Muscle layer of duodenum (tissue), 2 donors: ENCODE measurements around the gene RRM2.

Experiments used
- H3K27ac ChIP-seq: one replicate; pipeline ENCODE4 v1.7.0; 2013; ENCODE audit warnings: mild to moderate bottlenecking, low read length
- H3K27me3 ChIP-seq: one replicate; pipeline ENCODE4 v1.7.0; 2013; ENCODE audit warnings: low read depth, mild to moderate bottlenecking, control low read depth, low read length
- H3K36me3 ChIP-seq, 2 donors: one replicate each; pipeline ENCODE4 v1.7.0; 2013; ENCODE audit warnings: low read length in 2 of 2, control low read depth in 1 of 2, mild to moderate bottlenecking in 1 of 2; ENCODE audit not compliant: insufficient read depth in 2 of 2, control insufficient read depth in 1 of 2
- H3K4me1 ChIP-seq, 2 donors: one replicate each; pipeline ENCODE4 v1.7.0; 2013; ENCODE audit warnings: low read length in 2 of 2, mild to moderate bottlenecking in 2 of 2, control low read depth in 1 of 2, moderate library complexity in 1 of 2; ENCODE audit not compliant: insufficient read depth in 2 of 2, control insufficient read depth in 1 of 2
- H3K4me3 ChIP-seq, 2 donors: one replicate each; pipeline ENCODE4 v1.7.0; 2013; ENCODE audit warnings: low read length in 2 of 2, low read depth in 1 of 2, mild to moderate bottlenecking in 1 of 2
- H3K9me3 ChIP-seq, 2 donors: one replicate each; pipeline ENCODE4 v1.7.0; 2013; ENCODE audit warnings: low read length in 2 of 2, control low read depth in 1 of 2, mild to moderate bottlenecking in 1 of 2; ENCODE audit not compliant: control insufficient read depth in 1 of 2
- donor health status: healthy.

RRM2 gene

GRCh38 chr2:10120158-10120876 lies 2.2 kb upstream of the RRM2 start:
- H3K4me1 ChIP-seq = peaks cover 0 to 33% of the 10 kb centered on the region in 2 donors
- no peaks in the 10 kb centered on the region for H3K36me3 ChIP-seq
- H3K27ac ChIP-seq = peak overlapping the region; percentile 39
- H3K4me3 ChIP-seq = peak overlapping the region; percentile 72 to 78
- H3K27me3 ChIP-seq = peaks cover 9% of the 10 kb centered on the region
- no peaks in the 10 kb centered on the region for H3K9me3 ChIP-seq

GRCh38 chr2:10120877-10121574 lies 1.5 kb upstream of the RRM2 start:
- peak overlapping the region; percentile 72 to 78 for H3K4me3 ChIP-seq
- H3K4me1 ChIP-seq = peaks cover 0 to 33% of the 10 kb centered on the region in 2 donors
- peaks cover 9% of the 10 kb centered on the region for H3K27me3 ChIP-seq
- peak overlapping the region; percentile 13 for H3K27ac ChIP-seq
- no peaks in the 10 kb centered on the region for H3K36me3 ChIP-seq
- no peaks in the 10 kb centered on the region for H3K9me3 ChIP-seq

GRCh38 chr2:10123281-10123680 lies 742 bp downstream of the RRM2 start:
- Histone ChIP-seq H3K27ac (no peak overlapping the region), H3K36me3 (no peaks in the 10 kb centered on the region), H3K9me3 (no peaks in the 10 kb centered on the region), H3K4me3 (peak overlapping the region; percentile 53 to 68), H3K27me3 (peaks cover 9% of the 10 kb centered on the region), H3K4me1 (peaks cover 0 to 33% of the 10 kb centered on the region in 2 donors)

- Histone ChIP-seq H3K27me3 (peaks cover 9% of the 10 kb centered on the region), H3K36me3 (no peaks in the 10 kb centered on the region), H3K4me1 (peaks cover 0 to 33% of the 10 kb centered on the region in 2 donors), H3K27ac (no peak overlapping the region), H3K9me3 (no peaks in the 10 kb centered on the region), H3K4me3 (no peak overlapping the region)
Measured at GRCh38 chr2:10124538-10125045, 2.1 kb downstream of the RRM2 start.

DNA sequence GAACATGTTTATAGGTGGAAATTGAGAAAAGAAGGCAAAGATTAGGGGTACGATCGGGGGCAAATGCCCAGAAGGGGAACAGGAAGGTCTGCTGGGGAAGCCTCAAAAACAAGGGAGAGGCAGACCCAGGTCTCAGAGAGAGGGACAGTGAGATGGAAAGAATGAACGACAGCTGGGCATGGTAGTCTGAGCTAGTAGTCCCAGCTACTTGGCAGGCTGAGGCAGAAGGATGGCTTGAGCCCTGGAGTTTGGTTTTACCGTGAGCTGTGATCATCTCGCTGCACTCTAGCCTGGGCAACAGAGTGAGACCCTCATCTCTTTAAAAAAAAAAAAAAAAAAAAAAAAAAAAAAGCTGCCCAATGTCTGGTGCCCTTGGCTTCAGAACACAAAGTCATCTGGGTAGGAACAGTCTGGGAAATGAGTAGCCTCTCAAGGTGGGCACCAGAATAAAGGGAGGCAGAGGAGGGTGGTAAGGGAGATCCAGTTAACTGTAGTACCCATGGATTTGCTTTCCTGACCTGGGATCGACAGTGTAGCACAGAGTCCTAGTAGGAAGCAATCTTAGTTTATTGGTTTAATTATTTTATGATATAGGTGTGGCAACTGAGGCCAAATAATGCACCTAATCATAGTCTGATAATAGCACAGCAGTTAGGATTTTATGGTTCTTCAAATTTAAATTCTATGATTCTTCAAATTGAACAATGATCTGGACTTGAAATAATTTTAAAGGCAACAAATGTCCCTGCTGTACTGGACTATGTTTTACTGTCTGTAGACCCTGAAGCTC lies 3.5 kb downstream of the RRM2 start:
- Histone ChIP-seq H3K4me1 (peaks cover 0 to 29% of the 10 kb centered on the region in 2 donors), H3K4me3 (no peak overlapping the region), H3K27ac (peak overlapping the region; percentile 39), H3K9me3 (no peaks in the 10 kb centered on the region), H3K27me3 (peaks cover 9% of the 10 kb centered on the region), H3K36me3 (no peaks in the 10 kb centered on the region)

DNA sequence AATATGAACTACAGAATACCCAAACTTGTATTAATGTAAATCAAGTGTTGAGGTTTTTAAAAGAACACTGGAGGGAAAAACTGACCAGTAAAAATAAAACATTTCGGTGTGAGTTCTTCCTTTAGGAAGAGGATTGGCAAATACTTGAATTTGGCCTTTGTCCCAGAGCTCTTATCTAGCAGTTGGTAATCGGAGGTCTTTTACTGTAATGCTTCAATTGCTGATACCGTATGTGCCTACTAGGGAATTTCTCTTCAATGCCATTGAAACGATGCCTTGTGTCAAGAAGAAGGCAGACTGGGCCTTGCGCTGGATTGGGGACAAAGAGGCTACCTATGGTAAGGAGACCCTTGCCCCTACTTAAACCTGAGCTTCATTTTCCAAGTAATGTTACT lies 4.1 kb downstream of the RRM2 start:
- Histone ChIP-seq H3K9me3 (no peaks in the 10 kb centered on the region), H3K4me1 (peaks cover 0 to 24% of the 10 kb centered on the region in 2 donors), H3K4me3 (no peak overlapping the region), H3K27ac (no peak overlapping the region), H3K36me3 (no peaks in the 10 kb centered on the region), H3K27me3 (peaks cover 9% of the 10 kb centered on the region)

DNA sequence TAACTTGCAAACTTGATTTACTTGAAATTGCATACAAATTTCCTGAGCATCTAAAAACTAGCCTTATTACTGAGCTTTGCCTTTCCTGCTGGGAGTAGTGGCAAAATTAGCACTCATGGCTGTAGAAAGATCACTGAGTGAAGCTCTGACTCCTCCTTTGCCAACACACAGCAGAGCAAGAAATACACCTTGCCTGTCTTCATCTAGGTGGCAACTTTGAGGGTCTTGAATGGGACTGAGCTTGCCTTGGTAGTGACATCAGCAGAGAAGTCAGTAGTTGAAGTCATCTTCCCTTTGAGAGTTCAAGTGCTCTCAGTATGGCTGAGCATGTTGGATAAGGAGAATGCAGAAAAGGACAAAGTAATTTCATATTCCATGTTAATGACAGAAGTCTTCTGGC lies 5.9 kb downstream of the RRM2 start:
- H3K4me3 ChIP-seq = no peak overlapping the region
- H3K4me1 ChIP-seq = peaks cover 0 to 7% of the 10 kb centered on the region in 2 donors
- no peaks in the 10 kb centered on the region for H3K9me3 ChIP-seq
- H3K36me3 ChIP-seq = no peaks in the 10 kb centered on the region
- H3K27ac ChIP-seq = no peak overlapping the region
- peaks cover 5% of the 10 kb centered on the region for H3K27me3 ChIP-seq

- H3K27me3 ChIP-seq = no peaks in the 10 kb centered on the region
- H3K9me3 ChIP-seq = no peaks in the 10 kb centered on the region
- H3K27ac ChIP-seq = no peak overlapping the region
- H3K36me3 ChIP-seq = no peaks in the 10 kb centered on the region
- no peak overlapping the region for H3K4me3 ChIP-seq
- no peaks in the 10 kb centered on the region for H3K4me1 ChIP-seq
Measured at GRCh38 chr2:10129490-10129889, 7.0 kb downstream of the RRM2 start.

DNA sequence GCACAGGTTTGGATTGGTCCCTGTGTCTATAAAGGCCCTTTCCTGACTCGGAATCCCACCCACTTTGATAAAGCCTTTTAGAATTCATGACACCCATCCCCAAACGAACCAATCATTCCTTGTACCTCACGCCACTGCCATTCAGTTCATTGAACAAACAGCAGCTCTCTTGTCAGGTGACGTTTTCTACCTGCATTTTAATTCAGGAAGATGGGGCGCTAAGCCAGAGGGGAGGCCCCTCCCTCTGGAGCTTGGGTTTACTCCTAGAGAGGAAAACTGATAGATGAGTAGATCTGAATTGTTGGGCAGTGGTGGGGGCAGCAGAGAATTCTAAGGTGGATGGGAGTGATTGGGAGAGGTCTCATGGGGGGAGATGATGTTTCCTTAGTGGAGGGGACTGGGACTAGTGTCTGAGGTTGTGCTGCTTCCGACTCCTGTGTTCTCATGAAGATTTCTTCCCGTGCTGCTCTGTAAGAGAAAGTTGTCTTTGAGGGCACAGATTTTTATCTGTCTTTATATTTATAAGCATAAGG lies 9.6 kb downstream of the RRM2 start:
- Histone ChIP-seq H3K27ac (no peak overlapping the region), H3K27me3 (no peaks in the 10 kb centered on the region)

GRCh38 chr2:10132596-10132995 lies 10.1 kb downstream of the RRM2 start:
- H3K27ac ChIP-seq = no peak overlapping the region
- no peaks in the 10 kb centered on the region for H3K9me3 ChIP-seq
- H3K4me1 ChIP-seq = no peaks in the 10 kb centered on the region
- H3K36me3 ChIP-seq = no peaks in the 10 kb centered on the region
- no peaks in the 10 kb centered on the region for H3K27me3 ChIP-seq
- H3K4me3 ChIP-seq = no peak overlapping the region

More for the DNA sequence above, 9.6 kb downstream of the RRM2 start:
- no peaks in the 10 kb centered on the region for H3K36me3 ChIP-seq
- H3K4me3 ChIP-seq = no peak overlapping the region
- no peaks in the 10 kb centered on the region for H3K4me1 ChIP-seq
- H3K9me3 ChIP-seq = no peaks in the 10 kb centered on the region
